ENCODE data around the gene INPP5K.
"Not testable (repeated sequence)": the region's sequence is repeated elsewhere in the genome, so short reads cannot be mapped to it uniquely, and the experiment has no call there.

Gene INPP5K

DNA sequence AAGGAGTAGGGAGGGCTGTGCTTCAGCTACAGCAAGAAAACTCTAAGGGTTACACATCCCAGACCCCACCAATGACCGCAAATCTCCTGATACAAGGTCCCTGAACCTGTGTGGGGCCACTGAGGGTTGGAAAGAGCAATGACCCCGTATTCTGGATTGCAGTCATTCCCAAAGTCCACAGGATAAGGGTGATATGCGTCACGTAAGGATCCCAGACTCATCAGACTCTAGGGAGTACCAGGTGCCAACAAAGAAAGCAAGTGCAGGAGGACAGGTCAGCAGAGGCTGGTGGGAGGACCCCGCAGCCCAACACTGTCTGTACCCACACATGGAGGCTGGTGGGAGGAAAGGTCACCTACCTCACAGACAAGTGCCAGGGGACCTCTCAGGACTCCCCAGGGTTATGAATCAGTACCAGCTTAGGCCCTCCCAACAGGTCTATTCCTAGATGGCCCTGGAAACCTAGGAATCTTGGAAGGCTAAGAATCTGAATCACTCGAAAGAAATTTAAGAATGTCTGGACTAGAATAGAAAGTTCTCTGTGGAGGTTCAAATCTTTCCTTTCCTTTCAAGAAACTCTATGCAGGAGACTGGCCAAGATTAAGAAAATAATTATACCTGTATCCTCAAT lies 30.0 kb upstream of the INPP5K start:
- DNase-seq = no peak

DNA sequence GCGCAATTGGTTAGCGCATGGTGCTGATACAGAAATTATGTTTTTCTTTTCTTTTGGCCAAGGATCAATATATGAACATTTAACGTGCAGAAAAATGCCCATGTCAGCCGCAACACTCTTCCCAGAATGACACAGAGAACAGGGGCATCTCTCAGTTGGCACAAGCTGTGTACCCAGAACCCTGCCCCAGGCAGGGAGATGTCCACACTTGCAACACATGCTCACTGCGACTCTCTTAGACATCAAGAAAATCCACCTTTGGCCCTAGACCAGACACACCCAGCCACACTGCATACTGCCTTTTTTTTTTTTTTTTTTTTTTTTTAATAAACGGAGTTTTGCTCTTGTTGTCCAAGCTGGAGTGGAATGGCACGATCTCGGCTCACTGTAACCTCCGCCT lies 29.2 kb upstream of the INPP5K start:
- no peak for DNase-seq

DNA sequence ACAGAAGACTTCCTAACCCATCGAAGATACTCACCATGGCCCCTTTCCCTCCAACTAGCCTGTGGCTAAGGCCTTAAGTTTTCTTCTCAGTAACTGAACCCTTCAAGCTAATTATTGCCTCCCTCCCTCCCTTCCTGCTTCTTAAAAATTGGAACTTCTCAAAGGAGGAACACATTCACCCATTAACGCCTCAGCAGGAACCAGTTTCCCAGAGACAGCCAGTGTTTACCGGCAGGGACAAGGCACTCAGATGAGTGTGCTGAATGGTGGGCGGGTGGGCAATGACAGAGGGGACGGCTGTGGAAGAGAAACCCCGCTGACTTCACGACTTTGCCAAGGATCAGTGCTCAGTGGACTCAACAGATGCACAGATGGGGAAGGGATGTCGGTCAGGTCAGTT lies 25.9 kb upstream of the INPP5K start:
- no peak for DNase-seq

DNA sequence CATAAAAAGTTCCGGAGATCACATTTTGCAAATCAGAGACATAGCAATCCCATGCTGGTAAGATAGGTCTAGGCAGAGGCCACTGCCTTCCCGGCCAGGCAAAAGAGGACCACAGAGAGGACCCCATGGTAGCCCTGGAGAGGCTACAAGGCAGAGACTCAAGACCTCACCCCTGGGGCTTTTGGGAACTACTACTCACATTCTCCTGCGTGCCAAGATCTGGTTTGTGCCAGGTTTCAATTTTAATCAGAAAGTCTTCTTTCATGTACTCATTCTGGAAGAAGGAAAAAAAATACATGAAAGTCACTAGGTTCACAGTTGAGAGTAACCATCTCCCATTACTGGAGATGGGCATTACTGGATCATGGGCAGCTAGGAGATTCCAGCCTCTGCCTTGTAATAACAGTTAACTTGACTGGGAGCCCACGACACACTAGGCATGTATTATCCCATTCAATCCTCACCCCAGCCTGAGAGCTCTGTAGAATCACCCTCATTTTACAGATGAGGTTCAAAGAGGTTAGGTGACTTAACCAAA lies 25.0 kb upstream of the INPP5K start:
- DNase-seq = no peak

DNA sequence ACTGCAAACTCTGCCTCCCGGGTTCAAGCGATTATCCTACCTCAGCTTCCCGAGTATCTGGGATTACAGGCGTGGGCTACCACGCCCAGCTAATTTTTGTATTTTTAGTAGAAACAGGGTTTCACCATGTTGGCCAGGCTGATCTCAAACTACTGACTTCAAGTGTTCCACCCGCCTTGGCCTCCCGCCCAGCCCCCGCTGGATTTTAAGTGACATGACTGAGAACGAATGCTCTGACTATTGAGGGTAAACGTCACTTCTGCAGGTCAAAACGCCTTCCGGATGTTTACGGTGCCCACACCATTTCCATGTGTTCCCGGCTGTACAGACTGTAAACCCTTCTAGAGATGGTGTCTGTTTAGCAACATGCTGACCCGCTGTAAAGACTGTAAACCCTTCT lies 23.4 kb upstream of the INPP5K start:
- DNase-seq = no peak

DNA sequence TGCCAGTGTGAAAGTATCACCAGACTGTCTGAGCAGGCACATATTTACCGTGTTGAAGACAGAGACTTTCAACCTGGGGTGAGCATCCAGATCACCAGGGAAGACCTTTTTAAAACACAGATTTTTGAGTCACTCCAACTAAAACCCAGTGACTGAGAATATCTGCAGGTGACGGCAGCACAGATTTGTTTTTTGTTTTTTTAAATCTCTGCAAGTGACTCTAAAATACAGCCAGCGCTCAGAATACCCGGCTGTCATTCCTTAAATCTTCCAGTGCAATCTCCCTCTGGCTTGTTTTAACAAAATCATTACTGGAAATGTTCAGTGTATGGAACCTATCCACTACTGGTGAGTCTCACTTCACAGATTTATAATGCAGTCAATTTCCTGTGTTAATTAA lies 19.3 kb upstream of the INPP5K start:
- no peak for DNase-seq

DNA sequence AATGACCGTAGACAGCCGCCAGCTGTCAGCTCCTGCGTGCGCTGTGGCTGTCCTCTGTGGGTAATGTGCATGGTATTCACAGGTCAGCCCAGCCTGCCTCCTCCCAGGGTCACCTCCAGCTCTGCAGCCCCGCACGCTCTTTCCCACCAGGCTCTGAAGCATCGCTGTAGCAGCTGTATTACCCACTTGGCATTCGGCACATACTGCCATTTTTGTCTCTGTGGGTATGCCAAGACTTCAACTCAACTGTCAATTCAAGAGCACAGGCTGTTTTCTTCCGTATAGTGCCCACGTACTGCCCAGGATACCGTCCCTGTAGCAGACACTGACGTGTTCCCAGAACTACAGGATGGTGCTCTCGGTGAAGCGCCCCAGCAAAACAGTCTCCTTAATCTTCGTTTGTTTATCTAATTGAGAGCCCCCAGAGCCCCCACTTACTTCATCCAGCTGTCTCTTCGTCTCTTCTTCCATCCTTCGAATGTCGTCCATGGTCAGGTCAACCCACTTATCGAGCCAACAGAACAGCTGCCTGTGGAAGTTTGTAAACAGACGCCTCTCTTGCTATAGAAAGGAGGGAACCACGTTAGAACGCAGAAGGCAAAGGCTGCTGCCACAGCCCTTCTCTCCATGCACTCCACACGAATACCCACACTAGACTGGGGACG lies 17.4 kb upstream of the INPP5K start:
- DNase-seq = no peak

DNA sequence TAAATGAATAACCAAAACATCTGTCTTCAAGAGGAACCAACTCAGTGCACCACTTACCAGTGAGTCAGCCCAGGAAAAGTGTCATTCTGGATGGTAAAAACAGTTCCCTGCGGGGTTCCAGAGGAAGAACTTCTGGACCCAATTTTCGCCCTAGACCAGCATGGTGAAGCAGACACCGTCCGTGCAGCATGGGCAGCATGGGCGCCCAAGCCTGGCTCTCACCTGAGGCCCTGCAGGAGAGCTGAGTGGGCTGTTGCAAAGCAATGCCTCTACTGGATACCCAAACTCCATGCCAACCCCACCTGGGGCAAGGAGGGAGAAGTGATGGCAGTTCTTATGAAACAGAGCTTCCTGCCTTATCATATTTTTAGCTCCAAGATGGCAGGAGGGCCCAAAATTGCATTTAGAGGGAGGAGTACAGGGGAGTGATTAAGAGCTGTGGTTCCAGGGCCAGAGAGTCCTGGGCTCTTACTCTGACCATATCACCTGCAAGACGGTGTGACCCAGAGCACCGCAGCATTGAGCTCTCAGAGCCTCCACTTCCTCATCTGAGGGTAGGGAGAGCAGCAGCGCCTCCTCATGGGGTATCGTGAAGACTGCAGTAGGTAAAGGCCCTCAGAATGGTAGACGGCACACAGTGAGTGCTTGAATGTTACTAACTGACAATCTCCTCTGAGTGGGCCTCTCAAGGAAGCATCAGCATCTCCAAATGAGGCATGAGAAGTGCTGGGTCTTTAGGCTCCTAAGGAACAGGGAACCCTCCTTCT lies 16.6 kb upstream of the INPP5K start:
- no peak for DNase-seq

DNA sequence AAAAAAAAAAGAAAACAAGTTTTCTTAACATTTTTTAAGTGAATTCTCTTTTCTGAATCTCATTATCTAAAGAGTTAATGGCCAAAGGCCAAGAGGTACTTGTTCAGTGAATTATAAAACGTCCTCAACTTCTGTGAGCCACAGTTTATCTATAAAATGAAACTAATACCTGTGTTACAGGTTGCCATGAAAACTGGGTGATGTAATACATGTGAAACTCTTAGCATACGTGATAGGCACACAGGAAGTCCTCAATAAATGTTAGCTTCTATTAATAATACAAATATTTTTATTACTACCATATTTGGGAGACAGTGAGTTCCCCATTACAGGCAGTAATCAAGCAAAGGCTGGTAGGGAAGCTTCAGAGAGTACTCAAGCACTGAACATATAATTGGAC lies 13.5 kb upstream of the INPP5K start:
- DNase-seq = no peak

DNA sequence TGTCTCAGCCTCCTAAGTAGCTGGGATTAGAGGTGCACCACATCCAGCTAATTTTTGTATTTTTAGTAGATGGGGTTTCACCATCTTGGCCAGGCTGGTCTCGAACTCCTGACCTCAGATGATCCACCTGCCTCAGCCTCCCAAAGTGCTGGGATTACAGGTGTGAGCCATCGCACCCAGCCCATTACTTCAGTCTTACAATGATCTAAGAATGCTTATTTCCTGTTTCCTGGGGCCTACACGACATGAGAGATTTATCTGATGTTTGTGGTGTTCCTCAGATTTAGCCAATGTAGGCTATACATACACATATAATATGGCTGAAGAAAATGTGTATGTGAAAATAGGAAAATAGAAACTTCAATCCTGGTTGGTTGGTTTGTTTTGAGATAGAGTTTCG lies 10.5 kb upstream of the INPP5K start:
- not testable (repeated sequence) for DNase-seq

DNA sequence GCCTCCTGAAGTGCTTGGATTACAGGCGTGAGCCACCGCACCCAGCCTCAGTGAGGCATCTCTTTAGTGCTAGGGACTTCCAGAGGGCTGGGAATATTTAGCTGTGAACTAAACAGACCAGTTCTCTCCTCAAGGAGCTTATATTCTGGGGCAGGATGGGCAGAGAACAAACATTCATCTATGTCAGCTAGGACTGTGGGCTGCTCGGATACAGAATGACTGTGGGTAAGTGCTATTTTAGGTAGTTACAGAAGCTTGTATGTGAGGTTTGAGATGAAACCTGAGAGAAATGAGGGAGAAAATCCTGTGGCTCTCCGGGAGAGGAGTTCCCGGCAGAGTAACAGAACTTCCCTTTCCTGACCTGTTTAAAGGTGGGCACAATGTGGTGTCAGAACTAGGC lies 6.2 kb upstream of the INPP5K start:
- DNase-seq = no peak

DNA sequence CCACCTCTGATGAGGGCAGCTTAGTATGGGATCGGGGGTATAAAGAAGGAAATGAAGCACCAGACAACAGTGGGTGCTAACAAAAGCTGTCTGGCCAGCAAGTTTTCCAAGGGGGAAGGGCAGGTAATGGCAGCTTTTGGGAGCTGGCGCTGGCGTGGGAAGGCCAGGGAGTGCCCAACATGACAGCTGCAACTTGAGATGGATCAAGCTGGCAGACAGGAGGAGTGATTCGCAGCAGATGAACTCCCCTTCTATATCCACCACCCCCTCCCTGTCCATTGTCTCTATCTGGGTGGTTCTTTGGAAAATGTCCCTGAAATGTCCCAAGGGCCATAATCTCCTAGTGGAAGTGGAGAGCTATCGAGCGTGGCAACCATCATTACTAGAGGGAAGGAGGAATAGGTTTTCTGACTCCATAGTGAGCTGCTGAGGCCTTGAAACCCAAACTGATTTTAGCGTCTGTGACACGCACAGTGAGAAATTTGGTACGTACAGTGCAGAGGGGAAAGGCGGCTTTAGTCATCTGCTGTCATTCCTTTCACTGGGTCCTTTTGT lies 4.8 kb upstream of the INPP5K start:
- no peak for DNase-seq

DNA sequence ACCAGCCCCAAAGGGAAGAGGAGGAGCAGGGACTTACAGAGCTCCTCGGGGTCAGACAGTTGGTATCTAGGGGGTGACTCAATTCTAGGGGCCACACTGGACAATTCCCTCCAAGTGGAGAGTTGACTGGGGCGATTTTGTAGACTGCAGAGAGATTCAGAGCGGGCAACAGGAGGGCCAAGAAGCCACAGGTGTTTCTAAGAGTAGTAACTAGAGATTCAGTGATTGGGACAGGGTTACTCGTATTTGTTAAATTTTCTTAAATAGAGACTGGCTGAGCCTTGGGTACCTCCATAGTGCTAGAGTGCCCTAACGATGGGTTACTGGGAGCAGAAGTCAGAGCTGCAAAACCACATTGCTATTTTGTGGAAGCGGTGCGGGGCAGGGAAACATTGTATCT lies 3.3 kb upstream of the INPP5K start:
- DNase-seq = no peak

DNA sequence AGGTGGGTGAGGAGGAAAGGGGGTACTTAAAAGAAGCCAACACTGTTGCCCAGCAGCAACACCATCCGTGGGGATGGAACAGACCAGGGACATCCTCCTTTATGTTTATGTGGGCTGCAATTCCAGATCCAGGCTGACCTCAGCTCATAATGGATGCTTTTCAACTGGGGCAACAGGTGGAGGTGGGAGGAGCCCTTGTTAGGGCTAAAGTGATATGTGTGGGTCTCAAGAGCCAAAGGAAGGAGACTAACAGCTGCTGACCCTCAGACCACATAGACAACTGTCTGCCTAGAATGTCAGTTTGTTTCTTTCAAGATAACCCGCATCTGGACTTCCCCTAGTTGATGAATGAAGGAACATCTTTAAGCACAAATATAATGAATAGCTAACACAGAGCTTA lies 2.0 kb upstream of the INPP5K start:
- DNase-seq = no peak

DNA sequence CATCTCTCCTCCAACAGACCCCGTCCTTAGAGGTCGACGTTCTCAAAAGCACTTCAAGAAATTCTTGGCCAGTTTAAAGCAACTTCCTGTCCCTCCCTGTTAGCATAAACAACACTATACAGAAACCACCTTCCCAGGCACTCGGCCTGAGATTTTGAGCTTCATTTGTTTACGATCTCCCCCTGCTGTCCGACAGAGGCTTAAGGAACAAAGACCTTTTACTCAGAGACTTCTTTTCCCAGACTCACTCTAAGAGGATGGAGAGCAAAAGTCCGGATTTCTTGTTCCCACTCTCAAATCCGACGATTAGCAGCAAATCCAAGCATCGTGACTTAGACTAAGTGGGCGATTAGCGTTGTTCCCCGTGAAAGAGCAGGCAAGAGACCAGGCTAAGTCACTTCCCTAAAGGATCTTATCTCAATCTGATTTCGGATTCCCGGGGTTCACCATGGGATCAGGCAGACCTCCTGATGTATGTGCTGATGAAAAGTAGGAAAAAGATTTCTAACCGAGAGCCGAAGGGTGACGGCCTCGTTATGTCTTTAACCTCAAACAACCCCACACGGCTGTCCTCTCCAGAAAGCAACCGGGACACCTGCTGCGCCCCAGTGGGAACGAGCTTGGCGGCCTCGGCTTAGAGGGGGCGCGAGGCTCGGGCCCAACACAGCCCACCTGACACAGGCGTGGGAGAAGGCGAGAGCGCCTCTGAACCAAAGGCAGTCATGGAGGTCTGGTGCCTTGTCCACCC lies 598 bp downstream of the INPP5K start:
- DNase-seq = peak; percentile 65

DNA sequence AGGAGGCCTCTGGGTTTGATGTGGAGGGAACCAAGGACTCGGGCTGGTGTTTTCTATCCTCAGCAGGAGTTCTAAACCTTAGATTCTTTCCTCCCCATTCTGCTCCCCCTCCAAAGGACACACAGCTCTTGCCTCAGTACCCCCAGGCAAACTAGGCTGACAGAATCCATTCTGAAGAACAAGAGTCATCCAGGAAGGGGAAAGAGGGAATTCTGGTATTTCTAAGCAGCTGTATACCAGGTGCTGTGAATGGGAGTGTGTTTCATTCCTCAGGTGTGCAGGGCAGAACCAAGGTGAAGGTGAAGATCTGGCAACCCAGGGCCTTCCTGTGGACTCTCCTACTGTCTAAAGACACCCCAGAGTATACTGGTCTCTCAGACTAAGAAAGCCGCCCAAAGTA lies 4.1 kb downstream of the INPP5K start:
- no peak for DNase-seq

DNA sequence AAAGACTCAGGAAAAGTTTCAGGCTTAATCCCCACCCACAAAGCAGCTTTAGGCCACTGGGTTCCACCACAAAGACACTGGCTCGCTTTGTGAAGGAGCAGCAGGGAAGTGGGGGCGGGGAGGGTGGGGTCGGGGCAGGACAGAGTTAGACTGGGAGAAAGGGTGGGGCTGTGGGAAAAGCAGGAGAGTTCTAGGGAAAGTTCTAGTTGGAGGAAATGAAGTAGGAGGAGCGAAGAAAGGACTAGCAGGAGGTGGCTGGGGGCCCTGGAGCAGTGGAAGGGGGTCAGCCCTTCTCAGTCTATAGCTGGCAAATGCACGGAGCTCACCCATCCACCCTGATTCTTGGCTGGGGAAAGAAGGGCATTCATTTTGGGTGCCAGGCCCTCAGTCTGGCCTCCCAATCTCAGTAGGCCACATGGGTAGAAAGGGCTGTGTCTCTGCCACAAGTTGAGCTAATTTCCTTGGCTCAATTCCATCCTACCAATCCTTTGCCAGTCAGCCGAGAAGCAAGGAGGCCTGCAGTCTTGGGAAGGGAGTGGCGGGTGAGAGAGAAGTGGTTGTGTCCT lies 4.6 kb downstream of the INPP5K start:
- DNase-seq = no peak

DNA sequence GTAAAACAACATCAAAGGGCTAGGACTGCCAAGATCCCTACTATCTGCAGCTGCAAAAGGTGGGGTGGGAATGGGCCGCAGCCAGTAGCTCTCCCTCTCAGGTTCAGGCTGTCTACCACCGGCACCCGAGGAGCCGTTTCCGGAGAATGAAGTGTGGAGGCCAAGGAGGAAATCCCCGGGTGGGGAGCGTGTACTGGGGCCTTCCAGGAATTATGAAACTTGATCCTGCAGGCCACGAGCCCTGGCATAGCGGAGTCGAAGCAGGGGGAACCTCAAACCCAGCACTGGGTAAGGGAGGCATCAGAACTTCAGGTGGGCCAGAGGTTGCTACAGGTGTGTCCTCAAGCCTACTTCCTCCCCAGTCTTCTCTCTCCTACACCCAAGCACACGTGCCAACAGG lies 5.1 kb downstream of the INPP5K start:
- DNase-seq = no peak

DNA sequence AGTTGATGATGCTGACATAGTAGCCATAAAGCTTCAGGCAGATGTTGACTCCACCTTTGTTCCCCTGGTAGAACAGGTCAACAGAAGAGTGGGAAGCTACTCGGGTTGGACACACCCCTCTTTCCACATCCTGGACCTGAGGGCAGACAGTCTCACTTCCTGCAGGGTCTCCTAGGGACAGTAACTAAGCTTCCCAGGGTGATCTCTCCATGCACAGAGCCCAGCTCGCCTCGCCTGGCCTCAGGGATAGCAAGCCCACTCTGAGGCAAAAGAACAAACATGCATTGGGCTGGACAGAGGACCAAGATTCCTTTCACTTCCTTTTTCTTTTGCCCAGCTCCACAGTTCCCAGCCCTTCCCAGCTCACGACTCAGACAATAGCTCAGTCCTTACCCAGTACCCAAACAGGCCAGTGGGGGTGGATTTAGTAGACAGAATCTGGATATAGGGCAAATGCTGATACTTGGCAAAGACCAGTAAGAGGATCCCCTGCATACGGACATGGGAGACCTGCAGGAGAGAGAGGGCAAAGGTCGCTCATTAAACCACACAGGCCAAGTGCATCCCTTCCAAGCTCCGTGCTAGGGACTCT lies 7.0 kb downstream of the INPP5K start:
- no peak for DNase-seq

DNA sequence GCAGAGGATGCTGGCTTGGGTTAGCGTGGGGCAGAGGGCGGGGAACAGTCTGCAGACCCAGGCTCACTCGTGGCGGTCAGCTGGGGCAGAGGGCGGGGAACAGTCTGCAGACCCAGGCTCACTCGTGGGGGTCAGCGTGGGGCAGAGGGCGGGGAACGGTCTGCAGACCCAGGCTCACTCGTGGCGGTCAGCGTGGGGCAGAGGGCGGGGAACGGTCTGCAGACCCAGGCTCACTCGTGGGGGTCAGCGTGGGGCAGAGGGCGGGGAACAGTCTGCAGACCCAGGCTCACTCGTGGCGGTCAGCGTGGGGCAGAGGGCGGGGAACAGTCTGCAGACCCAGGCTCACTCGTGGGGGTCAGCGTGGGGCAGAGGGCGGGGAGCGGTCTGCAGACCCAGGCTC lies 7.7 kb downstream of the INPP5K start:
- DNase-seq = not testable (repeated sequence)

DNA sequence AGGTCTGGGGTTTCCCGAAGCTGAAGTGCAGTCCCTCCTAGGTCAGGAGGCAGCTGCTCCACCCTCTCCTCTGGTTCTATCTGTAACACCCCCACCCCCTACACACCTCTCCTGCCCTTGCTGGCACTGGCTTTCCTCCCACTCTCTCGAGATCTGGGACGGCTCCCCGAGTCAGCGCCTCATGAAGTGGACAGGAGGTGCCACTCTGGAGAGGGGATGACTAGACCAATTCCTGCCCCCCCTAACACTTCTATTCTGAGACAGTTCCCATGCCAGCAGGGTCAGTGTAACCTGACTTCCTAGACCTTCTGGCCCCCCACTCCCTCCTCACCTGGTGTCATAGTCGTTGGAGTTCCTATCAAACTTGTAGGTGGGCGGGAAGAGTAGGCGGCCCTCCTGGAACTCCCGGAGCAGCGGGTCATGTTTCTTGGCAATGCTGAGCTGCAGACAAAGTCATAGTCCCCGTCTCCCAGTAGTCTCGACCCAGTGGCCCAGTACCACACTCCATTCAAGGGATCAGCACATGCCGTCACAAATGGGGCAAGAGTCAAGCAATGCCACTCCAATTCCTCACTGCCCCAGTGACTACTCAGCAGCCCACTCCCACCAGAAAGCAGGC lies 9.7 kb downstream of the INPP5K start:
- DNase-seq = no peak

DNA sequence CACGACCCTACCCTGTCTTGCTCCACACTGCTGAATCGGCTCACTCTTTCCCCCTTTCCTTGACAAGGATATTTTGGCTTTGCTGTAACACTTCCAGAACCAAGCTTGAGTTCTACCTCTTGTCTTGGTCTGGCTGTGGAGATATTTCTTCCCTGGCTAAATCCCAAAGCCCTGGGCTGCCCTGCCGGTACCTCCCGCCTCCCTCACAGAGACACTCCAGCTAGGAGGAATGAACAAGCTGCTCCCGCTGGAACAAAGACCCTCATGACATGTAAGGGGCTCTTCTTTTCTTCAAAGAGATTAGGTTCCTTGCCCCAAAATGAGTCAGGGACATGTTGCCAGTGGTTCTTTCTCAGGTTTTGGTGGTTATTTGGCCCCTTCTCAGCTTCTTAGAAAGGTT lies 10.8 kb downstream of the INPP5K start:
- DNase-seq = no peak

Data from activated gamma-delta T cell treated with Interleukin-2 at 50 U/mL for 16 hours (primary cell).